Mammary epithelial cell (primary cell): ENCODE results near the gene ANKRD12.

ENCODE experiments used
- CTCF ChIP-seq, 2 donors: IDR thresholded peaks in 1 of 2; conservative IDR thresholded peaks in 1 of 2; 2 replicates each; pipeline ENCODE4 v1.5.1; 2011 to 2012; ENCODE audit warnings: inconsistent platforms in 2 of 2, low read length in 2 of 2, mild to moderate bottlenecking in 2 of 2, control low read depth in 1 of 2, low read depth in 1 of 2; ENCODE audit not compliant: insufficient read depth in 1 of 2; ENCODE audit errors: extremely low read depth in 1 of 2
- EZH2 ChIP-seq: IDR thresholded peaks from 2 replicates; pipeline ENCODE4 v1.6.1; 2012; ENCODE audit warnings: low read length, inconsistent platforms, borderline replicate concordance

GRCh38 chr18:9139400-9140039, 2.9 kb downstream of the ANKRD12 start:
- TF ChIP-seq CTCF (conservative IDR thresholded peaks at IDR 0.05 in 1 of 2, IDR thresholded peaks at IDR 0.05 in 1 of 2; ENCODE audit: extremely low read depth in 1 of 2, insufficient read depth in 1 of 2, low read depth in 1 of 2, low read length in 2 of 2) (no peak), EZH2 (no peak)
